SK-N-SH (cell line): ENCODE measurements around the gene GSG1.

Experiments used
- ELF1 ChIP-seq: IDR thresholded peaks from 2 replicates; pipeline ENCODE4 v1.4.0; 2012
- GABPA ChIP-seq: IDR thresholded peaks from 2 replicates; pipeline ENCODE4 v1.4.0; 2012; ENCODE audit warnings: low read depth, mild to moderate bottlenecking
- SIN3A ChIP-seq: IDR thresholded peaks from 2 replicates; pipeline ENCODE4 v1.6.1; 2012; ENCODE audit warnings: low read depth, mild to moderate bottlenecking, low read length, moderate library complexity, borderline replicate concordance
- TAF1 ChIP-seq: IDR thresholded peaks from 2 replicates; pipeline ENCODE4 v1.6.1; 2012; ENCODE audit warnings: low read depth, mild to moderate bottlenecking, low read length, moderate library complexity, borderline replicate concordance
- YY1 ChIP-seq: IDR thresholded peaks from 2 replicates; pipeline ENCODE4 v1.4.0; 2012; ENCODE audit warnings: low read depth, mild to moderate bottlenecking
- TF ChIP-seq, protein P1 (sequence below): fragments of 200-600 bp; sonication (generic); IDR thresholded peaks from 2 replicates; pipeline ENCODE4 v1.6.1; 2017; ENCODE audit warnings: antibody characterized with exemption, mild to moderate bottlenecking, moderate library complexity
- TF ChIP-seq, protein P2 (sequence below): fragments of 150-350 bp; IDR thresholded peaks from 2 replicates; pipeline ENCODE4 v1.6.1; 2016; ENCODE audit warnings: mild to moderate bottlenecking, low read depth, low read length

- TF ChIP-seq YY1 = 0 out of 2 replicates have a peak, but pooled peaks have one; percentile 49
- TF ChIP-seq, protein P1, sequence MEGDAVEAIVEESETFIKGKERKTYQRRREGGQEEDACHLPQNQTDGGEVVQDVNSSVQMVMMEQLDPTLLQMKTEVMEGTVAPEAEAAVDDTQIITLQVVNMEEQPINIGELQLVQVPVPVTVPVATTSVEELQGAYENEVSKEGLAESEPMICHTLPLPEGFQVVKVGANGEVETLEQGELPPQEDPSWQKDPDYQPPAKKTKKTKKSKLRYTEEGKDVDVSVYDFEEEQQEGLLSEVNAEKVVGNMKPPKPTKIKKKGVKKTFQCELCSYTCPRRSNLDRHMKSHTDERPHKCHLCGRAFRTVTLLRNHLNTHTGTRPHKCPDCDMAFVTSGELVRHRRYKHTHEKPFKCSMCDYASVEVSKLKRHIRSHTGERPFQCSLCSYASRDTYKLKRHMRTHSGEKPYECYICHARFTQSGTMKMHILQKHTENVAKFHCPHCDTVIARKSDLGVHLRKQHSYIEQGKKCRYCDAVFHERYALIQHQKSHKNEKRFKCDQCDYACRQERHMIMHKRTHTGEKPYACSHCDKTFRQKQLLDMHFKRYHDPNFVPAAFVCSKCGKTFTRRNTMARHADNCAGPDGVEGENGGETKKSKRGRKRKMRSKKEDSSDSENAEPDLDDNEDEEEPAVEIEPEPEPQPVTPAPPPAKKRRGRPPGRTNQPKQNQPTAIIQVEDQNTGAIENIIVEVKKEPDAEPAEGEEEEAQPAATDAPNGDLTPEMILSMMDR = no peak
- TF ChIP-seq, protein P2, sequence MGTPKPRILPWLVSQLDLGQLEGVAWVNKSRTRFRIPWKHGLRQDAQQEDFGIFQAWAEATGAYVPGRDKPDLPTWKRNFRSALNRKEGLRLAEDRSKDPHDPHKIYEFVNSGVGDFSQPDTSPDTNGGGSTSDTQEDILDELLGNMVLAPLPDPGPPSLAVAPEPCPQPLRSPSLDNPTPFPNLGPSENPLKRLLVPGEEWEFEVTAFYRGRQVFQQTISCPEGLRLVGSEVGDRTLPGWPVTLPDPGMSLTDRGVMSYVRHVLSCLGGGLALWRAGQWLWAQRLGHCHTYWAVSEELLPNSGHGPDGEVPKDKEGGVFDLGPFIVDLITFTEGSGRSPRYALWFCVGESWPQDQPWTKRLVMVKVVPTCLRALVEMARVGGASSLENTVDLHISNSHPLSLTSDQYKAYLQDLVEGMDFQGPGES = no peak
- no peak for TF ChIP-seq ELF1
- peak; percentile 71; the same call in 1 of the 2 replicates for TF ChIP-seq SIN3A
- no peak for TF ChIP-seq GABPA
- peak; percentile 43; the same call in 1 of the 2 replicates for TF ChIP-seq TAF1
Measured at GRCh38 chr12:13100882-13101769, 2.3 kb downstream of the GSG1 start.
